Measurements from ENCODE around the gene RBMS3. TPM values are rescaled to one million over a fixed set of nuclear protein-coding genes. Genes with fewer than 3 reads are reported as not detected.
A peak's percentile ranks its signal among the peaks of the same experiment; 100 is the strongest.

The RBMS3 gene
- total and polyA plus RNA-seq, 2 experiments from 2014 or later: 20.8 TPM

DNA sequence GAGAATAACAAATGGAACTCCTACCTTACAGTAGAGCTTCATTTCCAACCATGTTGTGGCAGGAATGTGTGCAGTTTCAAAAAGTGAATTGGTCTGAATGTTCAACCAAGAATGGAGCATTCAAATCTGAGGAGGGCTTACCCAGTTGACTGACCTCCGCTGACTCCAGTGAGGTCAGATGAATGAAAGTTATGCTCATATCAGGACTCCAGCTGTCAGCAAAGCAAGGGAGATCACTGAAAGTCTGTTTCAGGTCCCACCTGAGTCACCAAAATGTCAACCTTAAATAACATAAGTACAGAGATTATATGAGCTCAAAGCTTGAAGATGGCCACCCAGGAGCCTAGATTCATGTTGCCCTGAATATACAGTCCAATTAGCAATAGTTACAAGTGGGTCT is 473.5 kb downstream of the RBMS3 start:
- Histone ChIP-seq H3K27me3 (no peaks in the 10 kb centered on the region), H3K4me3 (no peak overlapping the region), H3K9me3 (ENCODE audit: low read depth) (no peaks in the 10 kb centered on the region), H3K27ac (no peak overlapping the region), H3K36me3 (no peaks in the 10 kb centered on the region), H3K4me1 (ENCODE audit: low read depth) (peaks cover 26% of the 10 kb centered on the region)
- TF ChIP-seq, protein P1, sequence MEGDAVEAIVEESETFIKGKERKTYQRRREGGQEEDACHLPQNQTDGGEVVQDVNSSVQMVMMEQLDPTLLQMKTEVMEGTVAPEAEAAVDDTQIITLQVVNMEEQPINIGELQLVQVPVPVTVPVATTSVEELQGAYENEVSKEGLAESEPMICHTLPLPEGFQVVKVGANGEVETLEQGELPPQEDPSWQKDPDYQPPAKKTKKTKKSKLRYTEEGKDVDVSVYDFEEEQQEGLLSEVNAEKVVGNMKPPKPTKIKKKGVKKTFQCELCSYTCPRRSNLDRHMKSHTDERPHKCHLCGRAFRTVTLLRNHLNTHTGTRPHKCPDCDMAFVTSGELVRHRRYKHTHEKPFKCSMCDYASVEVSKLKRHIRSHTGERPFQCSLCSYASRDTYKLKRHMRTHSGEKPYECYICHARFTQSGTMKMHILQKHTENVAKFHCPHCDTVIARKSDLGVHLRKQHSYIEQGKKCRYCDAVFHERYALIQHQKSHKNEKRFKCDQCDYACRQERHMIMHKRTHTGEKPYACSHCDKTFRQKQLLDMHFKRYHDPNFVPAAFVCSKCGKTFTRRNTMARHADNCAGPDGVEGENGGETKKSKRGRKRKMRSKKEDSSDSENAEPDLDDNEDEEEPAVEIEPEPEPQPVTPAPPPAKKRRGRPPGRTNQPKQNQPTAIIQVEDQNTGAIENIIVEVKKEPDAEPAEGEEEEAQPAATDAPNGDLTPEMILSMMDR (IDR thresholded peaks at IDR 0.05; ENCODE audit: low read depth, low read length): no peak
- DNase-seq (ENCODE audit: low read depth in 1 of 2, low spot score in 1 of 2): no peak

DNA sequence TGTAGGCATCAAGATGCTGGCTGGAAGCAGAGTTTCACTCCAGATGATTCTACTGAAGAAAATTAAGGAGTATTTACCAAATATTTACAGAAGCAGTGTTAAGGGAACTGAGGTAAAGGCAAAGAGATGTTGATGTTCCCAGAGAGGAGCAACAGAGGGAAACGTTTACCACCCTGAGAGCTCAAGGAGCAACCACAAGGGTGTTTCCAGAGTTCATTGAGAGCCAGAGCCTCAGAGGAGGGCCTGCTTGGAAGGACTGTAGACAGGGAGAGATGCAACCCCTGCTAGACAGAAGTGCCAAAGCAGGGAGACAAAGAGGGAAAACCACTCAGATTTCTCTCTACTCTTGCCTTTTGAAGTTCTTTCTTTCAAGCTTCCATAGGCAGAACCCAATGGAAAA is 474.5 kb downstream of the RBMS3 start:
- H3K4me3 ChIP-seq: no peak overlapping the region
- H3K27me3 ChIP-seq: no peaks in the 10 kb centered on the region
- H3K4me1 ChIP-seq (ENCODE audit: low read depth): peaks cover 35% of the 10 kb centered on the region
- TF ChIP-seq, protein P1 (IDR thresholded peaks at IDR 0.05; ENCODE audit: low read depth, low read length): no peak
- H3K36me3 ChIP-seq: no peaks in the 10 kb centered on the region
- H3K27ac ChIP-seq: no peak overlapping the region
- no peaks in the 10 kb centered on the region for H3K9me3 ChIP-seq (ENCODE audit: low read depth)
- DNase-seq (ENCODE audit: low read depth in 1 of 2, low spot score in 1 of 2): no peak

DNA sequence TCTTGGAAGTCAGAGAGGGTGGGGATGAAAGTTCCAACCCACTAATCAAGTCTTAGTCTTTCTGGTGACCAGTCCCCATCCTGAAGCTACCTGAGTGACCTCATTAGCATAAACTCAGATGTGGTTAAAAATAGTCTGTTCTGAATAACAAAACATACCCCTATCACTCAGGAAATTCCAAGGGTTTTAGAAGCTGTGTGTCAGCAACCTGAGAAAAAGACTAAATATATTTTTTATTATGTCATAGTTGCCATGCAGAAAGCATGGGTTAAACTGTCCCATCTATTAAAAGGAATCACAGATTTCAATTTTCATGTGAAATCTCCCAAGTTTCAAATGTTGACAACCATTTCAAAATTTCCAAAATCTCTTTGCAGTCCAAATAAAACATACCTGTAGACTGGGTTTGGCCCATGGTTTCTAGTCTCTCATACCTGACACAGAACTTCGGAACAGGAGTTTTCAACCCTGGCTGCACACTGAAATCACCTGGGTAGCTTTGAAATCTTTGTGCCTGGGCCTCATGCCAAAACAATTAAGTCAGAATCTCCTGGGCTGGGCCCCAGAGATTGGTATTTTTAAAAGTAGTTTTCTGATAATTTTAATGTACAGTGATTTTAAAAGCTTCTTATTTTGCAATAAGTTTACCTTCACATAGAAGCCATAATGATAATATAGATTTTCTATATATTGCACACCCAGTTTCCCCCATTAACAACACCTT is 476.3 kb downstream of the RBMS3 start:
- TF ChIP-seq, protein P1 (IDR thresholded peaks at IDR 0.05; ENCODE audit: low read depth, low read length): no peak
- no peak overlapping the region for H3K4me3 ChIP-seq
- DNase-seq (ENCODE audit: low read depth in 1 of 2, low spot score in 1 of 2): peak in 1 of 2 donors; percentile 54

DNA sequence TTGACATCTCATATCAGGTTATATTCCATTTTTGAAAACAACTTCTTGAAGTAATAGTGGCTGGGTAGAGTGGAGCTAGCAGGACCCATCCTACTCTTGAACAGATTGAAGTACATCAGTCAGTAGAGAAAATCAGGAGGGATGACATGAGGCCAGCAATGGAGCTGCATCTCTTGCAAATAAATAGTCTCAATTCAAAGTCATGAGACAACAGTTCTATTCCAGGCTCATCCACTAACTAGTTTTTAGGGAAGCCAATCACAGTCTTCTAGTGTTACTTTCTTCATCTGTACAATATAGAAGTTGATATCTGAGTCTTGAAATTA is 477.2 kb downstream of the RBMS3 start:
- H3K27ac ChIP-seq: no peak overlapping the region
- TF ChIP-seq, protein P1 (IDR thresholded peaks at IDR 0.05; ENCODE audit: low read depth, low read length): no peak
- H3K27me3 ChIP-seq: no peaks in the 10 kb centered on the region
- no peak overlapping the region for H3K4me3 ChIP-seq
- H3K4me1 ChIP-seq (ENCODE audit: low read depth): peaks cover 40% of the 10 kb centered on the region
- H3K36me3 ChIP-seq: no peaks in the 10 kb centered on the region
- H3K9me3 ChIP-seq (ENCODE audit: low read depth): no peaks in the 10 kb centered on the region
- DNase-seq (ENCODE audit: low read depth in 1 of 2, low spot score in 1 of 2): no peak

More for the DNA sequence above, 476.3 kb downstream of the RBMS3 start:
- Histone ChIP-seq H3K9me3 (ENCODE audit: low read depth) (no peaks in the 10 kb centered on the region), H3K27ac (no peak overlapping the region), H3K4me1 (ENCODE audit: low read depth) (peaks cover 40% of the 10 kb centered on the region), H3K27me3 (no peaks in the 10 kb centered on the region), H3K36me3 (no peaks in the 10 kb centered on the region)

DNA sequence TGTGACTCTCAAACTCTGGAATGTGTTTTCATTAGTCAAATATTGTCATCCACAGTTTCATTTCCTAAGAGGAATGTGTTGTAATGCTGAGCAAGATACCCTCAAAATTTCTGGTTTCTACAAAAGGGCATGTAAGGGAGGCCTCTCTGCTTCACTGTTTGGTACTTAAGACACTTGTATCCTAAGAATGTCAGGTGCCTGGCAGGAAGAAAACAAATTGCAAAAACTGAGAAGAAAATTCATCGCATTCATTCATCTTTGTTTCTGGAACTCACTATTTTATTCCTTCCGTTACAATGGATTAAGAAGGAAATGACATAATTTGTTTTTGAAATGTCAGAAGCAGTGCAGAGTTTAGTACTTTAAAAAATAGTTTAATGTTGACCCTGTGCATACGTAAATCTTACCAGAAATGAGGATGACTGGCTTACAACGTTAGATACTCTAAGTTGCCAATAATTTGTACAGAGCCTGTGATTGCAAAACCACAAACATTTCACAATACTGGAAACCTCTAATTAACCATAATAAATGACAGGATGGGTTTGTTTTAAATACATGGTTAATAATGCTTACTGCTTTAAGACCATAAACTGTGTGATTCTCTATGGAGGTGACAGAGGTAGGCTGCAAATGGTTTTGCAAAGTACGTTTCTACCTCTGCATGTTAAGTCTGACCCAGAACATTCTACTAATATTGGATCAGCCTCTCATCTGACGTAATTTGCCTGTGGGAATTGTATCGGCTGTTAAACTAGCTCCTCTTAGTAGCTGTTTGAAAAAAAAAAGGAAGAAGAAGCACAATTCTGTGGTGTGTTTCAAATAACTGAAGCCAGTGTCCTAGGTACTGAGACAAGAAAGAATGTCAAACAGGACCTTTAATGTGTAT is 477.8 kb downstream of the RBMS3 start:
- Histone ChIP-seq H3K27me3 (no peaks in the 10 kb centered on the region), H3K4me1 (ENCODE audit: low read depth) (peaks cover 40% of the 10 kb centered on the region), H3K27ac (peak overlapping the region; percentile 73), H3K36me3 (no peaks in the 10 kb centered on the region), H3K4me3 (no peak overlapping the region), H3K9me3 (ENCODE audit: low read depth) (no peaks in the 10 kb centered on the region)
- TF ChIP-seq, protein P1 (IDR thresholded peaks at IDR 0.05; ENCODE audit: low read depth, low read length): no peak
- DNase-seq (ENCODE audit: low read depth in 1 of 2, low spot score in 1 of 2): peak in 1 of 2 donors; percentile 92
